Endothelial cell of umbilical vein (primary cell): ENCODE measurements around the gene TTBK1. TPM values are rescaled to one million over a fixed set of nuclear protein-coding genes. Genes with fewer than 3 reads are reported as not detected.

Experiments
- BruUV-seq: library from RNA; stranded (reverse); fragments of 400-500 nt; replicated peaks from 2 replicates; lab custom pipeline; 2021; lab: Mats Ljungman, UMichigan
- CTCF ChIA-PET: fragments of 300-600, 350-600 bp; sonication (Branson Sonifier 250); formaldehyde crosslinking; loops from one replicate; lab custom pipeline; 2021; ENCODE audit warnings: antibody characterized with exemption, inconsistent platforms; lab: Charles Lee
- POLR2A ChIA-PET: fragments of 300-600, 350-600 bp; sonication (Branson Sonifier 250); formaldehyde crosslinking; loops from one replicate; lab custom pipeline; 2021; ENCODE audit warnings: antibody characterized with exemption, inconsistent platforms; lab: Charles Lee
- DNase-seq: peaks from one replicate; pipeline ENCODE4 v3.0.0-alpha.2; 2011; ENCODE audit warnings: low read depth, low spot score
- FAIRE-seq: peaks from 2 replicates; lab custom pipeline; 2011; peaks lifted over from hg19 to GRCh38; lab: Jason Lieb, UNC
- H2AFZ ChIP-seq: 2 replicates; pipeline ENCODE4 v1.6.0; 2012; ENCODE audit warnings: low read depth, low read length, control low read depth, inconsistent platforms
- H3K27ac ChIP-seq: 2 replicates; pipeline ENCODE4 v1.5.1; 2011; ENCODE audit warnings: low read depth, mild to moderate bottlenecking, control low read depth, low read length, moderate library complexity; ENCODE audit not compliant: insufficient read depth
- H3K27me3 ChIP-seq, 2 experiments: 2 replicates each; pipeline versions ENCODE4 v1.6.0 to v1.6.1; 2011; ENCODE audit warnings: low read length in 2 of 2, mixed read lengths in 1 of 2; ENCODE audit not compliant: control insufficient read depth in 2 of 2, insufficient read depth in 2 of 2
- H3K36me3 ChIP-seq, 2 experiments: 2 replicates in 1 of 2; 3 replicates in 1 of 2; pipeline ENCODE4 v1.5.1; 2011; ENCODE audit warnings: low read length in 2 of 2, mild to moderate bottlenecking in 1 of 2, moderate library complexity in 1 of 2; ENCODE audit not compliant: control insufficient read depth in 2 of 2, insufficient read depth in 2 of 2; ENCODE audit errors: extremely low read depth in 1 of 2
- H3K4me1 ChIP-seq: 3 replicates; pipeline ENCODE4 v1.5.1; 2011; ENCODE audit warnings: mild to moderate bottlenecking, low read length; ENCODE audit not compliant: control insufficient read depth, insufficient read depth; ENCODE audit errors: extremely low read depth
- H3K4me2 ChIP-seq: 2 replicates; pipeline ENCODE4 v1.6.1; 2011; ENCODE audit warnings: low read length, control low read depth, mixed read lengths; ENCODE audit not compliant: insufficient read depth
- H3K4me3 ChIP-seq, 3 experiments: fragments of 200-600 bp in 1 of 3; sonication (generic), shearing (Covaris generic) in 1 of 3; replicated peaks in 1 of 3; 2 replicates each; pipeline ENCODE4 v1.5.1; 2011 to 2016; ENCODE audit warnings: control low read depth in 3 of 3, low read length in 3 of 3, mild to moderate bottlenecking in 2 of 3, inconsistent platforms in 1 of 3, low read depth in 1 of 3, moderate library complexity in 1 of 3; ENCODE audit not compliant: insufficient read depth in 1 of 3
- H3K79me2 ChIP-seq: 2 replicates; pipeline ENCODE4 v1.6.0; 2012; ENCODE audit warnings: low read length, inconsistent platforms; ENCODE audit not compliant: control insufficient read depth, insufficient read depth
- H3K9ac ChIP-seq: replicated peaks from 2 replicates; pipeline ENCODE3; 2011; ENCODE audit warnings: low read length, control low read depth; ENCODE audit not compliant: insufficient read depth; ENCODE audit errors: extremely low read depth
- H3K9me1 ChIP-seq: replicated peaks from 3 replicates; pipeline ENCODE4 v1.6.0; 2011; ENCODE audit warnings: mild to moderate bottlenecking, low read length; ENCODE audit not compliant: control insufficient read depth, insufficient read depth; ENCODE audit errors: extremely low read depth
- H3K9me3 ChIP-seq: replicated peaks from 2 replicates; pipeline ENCODE4 v1.5.1; 2012; ENCODE audit warnings: low read length, inconsistent platforms; ENCODE audit not compliant: control insufficient read depth, insufficient read depth
- H4K20me1 ChIP-seq: replicated peaks from 2 replicates; pipeline ENCODE3; 2011; ENCODE audit warnings: mild to moderate bottlenecking, low read length; ENCODE audit not compliant: control insufficient read depth, insufficient read depth; ENCODE audit errors: extremely low read depth
- CTCF ChIP-seq, 2 donors: IDR thresholded peaks; 1 replicate in 1 of 2; 2 replicates in 1 of 2; pipeline ENCODE4 v1.5.1; 2011; ENCODE audit warnings: low read length in 2 of 2, mild to moderate bottlenecking in 2 of 2, moderate library complexity in 2 of 2, control low read depth in 1 of 2, inconsistent platforms in 1 of 2, low read depth in 1 of 2; ENCODE audit not compliant: insufficient read depth in 1 of 2; ENCODE audit errors: extremely low read depth in 1 of 2
- EZH2 ChIP-seq: IDR thresholded peaks from 2 replicates; pipeline ENCODE4 v1.6.1; 2012; ENCODE audit warnings: borderline replicate concordance, low read depth, mild to moderate bottlenecking, moderate library complexity, low read length, inconsistent platforms; ENCODE audit not compliant: severe bottlenecking
- FOS ChIP-seq: IDR thresholded peaks from 2 replicates; pipeline ENCODE4 v1.6.1; 2011; ENCODE audit warnings: mild to moderate bottlenecking, low read length, moderate library complexity, borderline replicate concordance; ENCODE audit not compliant: insufficient read depth
- GATA2 ChIP-seq: IDR thresholded peaks from 2 replicates; pipeline ENCODE4 v1.7.0; 2011; ENCODE audit warnings: low read depth, mild to moderate bottlenecking, moderate library complexity, mixed read lengths, low read length; ENCODE audit not compliant: insufficient read length, insufficient read depth
- JUN ChIP-seq: IDR thresholded peaks from 2 replicates; pipeline ENCODE4 v1.6.1; 2011; ENCODE audit warnings: borderline replicate concordance, low read depth; ENCODE audit not compliant: insufficient read length, insufficient read depth
- MAX ChIP-seq: IDR thresholded peaks from 2 replicates; pipeline ENCODE4 v1.6.1; 2011; ENCODE audit not compliant: insufficient read depth, insufficient read length
- MYC ChIP-seq: IDR thresholded peaks from one replicate; pipeline ENCODE4 v1.6.1; 2011; ENCODE audit warnings: mild to moderate bottlenecking, low read depth, low read length
- POLR2A ChIP-seq: IDR thresholded peaks from 2 replicates; pipeline ENCODE4 v1.6.1; 2012; ENCODE audit warnings: low read depth, mild to moderate bottlenecking, control low read depth, low read length
- POLR2AphosphoS5 ChIP-seq: IDR thresholded peaks from 2 replicates; pipeline ENCODE4 v1.6.1; 2012; ENCODE audit warnings: low read depth, mild to moderate bottlenecking, control low read depth, low read length, moderate library complexity; ENCODE audit not compliant: insufficient read depth
- dilution Hi-C: fragments of 300-500 bp; cut with MboI; formaldehyde crosslinking; loops from one replicate; pipeline ENCODE4 v1.15.0; 2019; ENCODE audit warnings: low sequenced_read_pairs; ENCODE audit not compliant: extremely low pct_ligation_motif_present
- intact Hi-C: fragments of 100-400 bp; cut with micrococcal nuclease; formaldehyde crosslinking; loops from one replicate; pipeline ENCODE4 v1.10.0; 2022
- polyA plus RNA-seq, 4 experiments: library from polyadenylated mRNA; depleted of rRNA in 3 of 4; stranded (reverse) in 3 of 4; unstranded in 1 of 4; fragments of >200 nt; gene quantifications; 2 replicates each; pipeline versions ENCODE4 v1.2.1 to v1.2.3, GENCODE V29; 2011 to 2012; ENCODE audit warnings: missing spikeins in 1 of 4
- total RNA-seq: library from RNA; stranded (reverse); gene quantifications from 2 replicates; pipeline ENCODE4 v1.2.3, GENCODE V29; 2021

The TTBK1 gene
- total and polyA plus RNA-seq, 2 donors (not counting 3 experiments of a cell fraction or from before 2014, with no cell fraction given), result 0.06 TPM; not detected in 1

- H3K9me1 ChIP-seq, result no peaks in the 10 kb centered on the region
- TF ChIP-seq EZH2 (no peak), GATA2 (no peak), MYC (no peak), CTCF (IDR thresholded peaks at IDR 0.05; ENCODE audit: extremely low read depth in 1 of 2, insufficient read depth in 1 of 2, low read depth in 1 of 2, low read length in 2 of 2) (no peak), MAX (no peak), POLR2AphosphoS5 (no peak), POLR2A (no peak), JUN (no peak), FOS (no peak)
- H3K4me2 ChIP-seq, result no peak overlapping the region
- intact Hi-C loops, result no loop called here
- H3K9me3 ChIP-seq, result no peaks in the 10 kb centered on the region
- peaks cover 0 to 7% of the 10 kb centered on the region in 2 experiments for H3K36me3 ChIP-seq
- H3K4me3 ChIP-seq, result no peak overlapping the region
- ChIA-PET POLR2A (no interaction called here), CTCF (no interaction called here)
- H2AFZ ChIP-seq, result no peak overlapping the region
- peaks cover 15% of the 10 kb centered on the region for H3K4me1 ChIP-seq
- FAIRE-seq (no peak), DNase-seq (no peak)
- no peak overlapping the region for H3K27ac ChIP-seq
- dilution Hi-C loops, result no loop called here
- no peaks in the 10 kb centered on the region for H3K79me2 ChIP-seq
- no TSS peak for BruUV-seq
- no peaks in the 10 kb centered on the region for H3K27me3 ChIP-seq
- H3K9ac ChIP-seq, result no peak overlapping the region
- H4K20me1 ChIP-seq, result no peaks in the 10 kb centered on the region
These were observed 36.0 kb upstream of the TTBK1 start for GRCh38 chr6:43207286-43207685.
